ENCODE results near the gene CAPZB. TPM values are rescaled to one million over a fixed set of nuclear protein-coding genes. Genes with fewer than 3 reads are reported as not detected.

The CAPZB gene
- total RNA-seq, 1 experiment from 2014 or later = 491 TPM

DNA sequence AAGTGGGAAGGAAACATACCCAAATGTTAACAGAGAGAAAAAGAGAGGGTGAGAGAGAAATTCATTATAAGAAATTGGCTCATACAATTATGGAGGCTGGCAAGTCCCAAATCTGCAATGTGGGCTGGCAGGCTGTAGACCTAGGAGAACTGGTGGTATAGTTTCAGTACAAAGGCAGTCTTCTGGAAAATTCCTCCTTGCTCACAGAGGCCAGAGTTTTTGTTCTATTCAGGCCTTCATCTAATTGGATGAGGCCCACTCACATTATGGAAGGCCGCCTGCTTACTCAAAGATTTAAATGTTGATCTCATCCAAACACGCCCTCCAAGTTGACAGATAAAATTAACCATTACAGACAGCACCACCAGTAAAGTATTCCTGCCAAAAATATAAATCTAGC lies 36.1 kb upstream of the CAPZB start:
- no TSS peak for BruUV-seq (replicated peaks)
- Histone ChIP-seq H3K36me3 (ENCODE audit: control insufficient read depth, insufficient read depth, low read length) (no peaks in the 10 kb centered on the region), H3K4me3 (ENCODE audit: low read depth in 2 of 2, low read length in 2 of 2) (no peak overlapping the region), H3K9me3 (ENCODE audit: control insufficient read depth, insufficient read depth, low read depth, low read length) (no peaks in the 10 kb centered on the region), H3K27me3 (ENCODE audit: control insufficient read depth, insufficient read depth, low read length) (no peaks in the 10 kb centered on the region), H3K4me1 (ENCODE audit: control insufficient read depth, insufficient read depth, low read length) (no peaks in the 10 kb centered on the region), H3K27ac (ENCODE audit: low read length) (no peak overlapping the region)
- no peak for ATAC-seq
- no peak for DNase-seq (ENCODE audit: low read depth, low spot score)
- ChIA-PET POLR2A (no interaction called here), CTCF (no interaction called here)
- intact Hi-C loops (cut with micrococcal nuclease; ENCODE audit: unreplicated experiment) = no loop called here
- TF ChIP-seq, protein P1, sequence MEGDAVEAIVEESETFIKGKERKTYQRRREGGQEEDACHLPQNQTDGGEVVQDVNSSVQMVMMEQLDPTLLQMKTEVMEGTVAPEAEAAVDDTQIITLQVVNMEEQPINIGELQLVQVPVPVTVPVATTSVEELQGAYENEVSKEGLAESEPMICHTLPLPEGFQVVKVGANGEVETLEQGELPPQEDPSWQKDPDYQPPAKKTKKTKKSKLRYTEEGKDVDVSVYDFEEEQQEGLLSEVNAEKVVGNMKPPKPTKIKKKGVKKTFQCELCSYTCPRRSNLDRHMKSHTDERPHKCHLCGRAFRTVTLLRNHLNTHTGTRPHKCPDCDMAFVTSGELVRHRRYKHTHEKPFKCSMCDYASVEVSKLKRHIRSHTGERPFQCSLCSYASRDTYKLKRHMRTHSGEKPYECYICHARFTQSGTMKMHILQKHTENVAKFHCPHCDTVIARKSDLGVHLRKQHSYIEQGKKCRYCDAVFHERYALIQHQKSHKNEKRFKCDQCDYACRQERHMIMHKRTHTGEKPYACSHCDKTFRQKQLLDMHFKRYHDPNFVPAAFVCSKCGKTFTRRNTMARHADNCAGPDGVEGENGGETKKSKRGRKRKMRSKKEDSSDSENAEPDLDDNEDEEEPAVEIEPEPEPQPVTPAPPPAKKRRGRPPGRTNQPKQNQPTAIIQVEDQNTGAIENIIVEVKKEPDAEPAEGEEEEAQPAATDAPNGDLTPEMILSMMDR (IDR thresholded peaks at IDR 0.05) = no peak
- TF ChIP-seq SIN3A (IDR thresholded peaks at IDR 0.05; ENCODE audit: borderline replicate concordance, insufficient read depth, low read depth, low read length) (no peak), TCF7L2 (IDR thresholded peaks at IDR 0.05; ENCODE audit: low read depth, low read length) (no peak), POLR2AphosphoS5 (IDR thresholded peaks at IDR 0.05; ENCODE audit: low read depth, low read length) (no peak)
- TF ChIP-seq, protein P2, sequence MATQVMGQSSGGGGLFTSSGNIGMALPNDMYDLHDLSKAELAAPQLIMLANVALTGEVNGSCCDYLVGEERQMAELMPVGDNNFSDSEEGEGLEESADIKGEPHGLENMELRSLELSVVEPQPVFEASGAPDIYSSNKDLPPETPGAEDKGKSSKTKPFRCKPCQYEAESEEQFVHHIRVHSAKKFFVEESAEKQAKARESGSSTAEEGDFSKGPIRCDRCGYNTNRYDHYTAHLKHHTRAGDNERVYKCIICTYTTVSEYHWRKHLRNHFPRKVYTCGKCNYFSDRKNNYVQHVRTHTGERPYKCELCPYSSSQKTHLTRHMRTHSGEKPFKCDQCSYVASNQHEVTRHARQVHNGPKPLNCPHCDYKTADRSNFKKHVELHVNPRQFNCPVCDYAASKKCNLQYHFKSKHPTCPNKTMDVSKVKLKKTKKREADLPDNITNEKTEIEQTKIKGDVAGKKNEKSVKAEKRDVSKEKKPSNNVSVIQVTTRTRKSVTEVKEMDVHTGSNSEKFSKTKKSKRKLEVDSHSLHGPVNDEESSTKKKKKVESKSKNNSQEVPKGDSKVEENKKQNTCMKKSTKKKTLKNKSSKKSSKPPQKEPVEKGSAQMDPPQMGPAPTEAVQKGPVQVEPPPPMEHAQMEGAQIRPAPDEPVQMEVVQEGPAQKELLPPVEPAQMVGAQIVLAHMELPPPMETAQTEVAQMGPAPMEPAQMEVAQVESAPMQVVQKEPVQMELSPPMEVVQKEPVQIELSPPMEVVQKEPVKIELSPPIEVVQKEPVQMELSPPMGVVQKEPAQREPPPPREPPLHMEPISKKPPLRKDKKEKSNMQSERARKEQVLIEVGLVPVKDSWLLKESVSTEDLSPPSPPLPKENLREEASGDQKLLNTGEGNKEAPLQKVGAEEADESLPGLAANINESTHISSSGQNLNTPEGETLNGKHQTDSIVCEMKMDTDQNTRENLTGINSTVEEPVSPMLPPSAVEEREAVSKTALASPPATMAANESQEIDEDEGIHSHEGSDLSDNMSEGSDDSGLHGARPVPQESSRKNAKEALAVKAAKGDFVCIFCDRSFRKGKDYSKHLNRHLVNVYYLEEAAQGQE (IDR thresholded peaks at IDR 0.05; ENCODE audit: insufficient read depth in 1 of 2, low read depth in 2 of 2, low read length in 1 of 2) = no peak
- in situ Hi-C loops (cut with HindIII; ENCODE audit: low pct_unique_long_range_greater_than_20kb, low sequenced_read_pairs) = no loop called here

DNA sequence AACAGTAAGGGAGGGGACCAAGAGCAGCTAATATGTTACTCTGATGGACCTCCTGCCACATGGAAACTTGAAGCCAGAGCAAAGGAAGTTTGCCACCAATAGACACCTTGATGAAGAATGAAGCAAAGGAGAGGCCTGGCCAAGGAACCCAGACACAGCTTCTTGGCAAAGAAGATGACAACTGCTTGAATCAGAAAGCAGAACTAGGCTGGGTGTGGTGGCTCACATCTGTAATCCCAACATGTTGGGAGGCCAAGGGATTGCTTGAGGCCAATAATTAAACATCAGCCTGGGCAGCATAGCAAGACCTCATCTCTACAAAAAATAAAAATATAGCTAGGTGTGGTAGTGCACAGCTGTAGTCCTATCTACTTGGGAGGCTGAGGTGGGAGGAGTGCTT lies 31.7 kb upstream of the CAPZB start:
- Histone ChIP-seq H3K4me1 (ENCODE audit: control insufficient read depth, insufficient read depth, low read length) (no peaks in the 10 kb centered on the region), H3K9me3 (ENCODE audit: control insufficient read depth, insufficient read depth, low read depth, low read length) (no peaks in the 10 kb centered on the region), H3K36me3 (ENCODE audit: control insufficient read depth, insufficient read depth, low read length) (no peaks in the 10 kb centered on the region), H3K27ac (ENCODE audit: low read length) (no peak overlapping the region), H3K27me3 (ENCODE audit: control insufficient read depth, insufficient read depth, low read length) (no peaks in the 10 kb centered on the region), H3K4me3 (ENCODE audit: low read depth in 2 of 2, low read length in 2 of 2) (no peak overlapping the region)
- CTCF ChIA-PET = no interaction called here
- no TSS peak for BruUV-seq (replicated peaks)
- in situ Hi-C loops (cut with HindIII; ENCODE audit: low pct_unique_long_range_greater_than_20kb, low sequenced_read_pairs) (no loop called here), intact Hi-C loops (cut with micrococcal nuclease; ENCODE audit: unreplicated experiment) (no loop called here)
- POLR2A ChIA-PET = interaction anchor here (0.6 kb wide), 1 partner anchor 134 kb away, joined by 10 read pairs; no protein-coding TSS in a partner anchor
- TF ChIP-seq, protein P1 (IDR thresholded peaks at IDR 0.05) = no peak
- TF ChIP-seq, protein P2 (IDR thresholded peaks at IDR 0.05; ENCODE audit: insufficient read depth in 1 of 2, low read depth in 2 of 2, low read length in 1 of 2) = no peak
- TF ChIP-seq SIN3A (IDR thresholded peaks at IDR 0.05; ENCODE audit: borderline replicate concordance, insufficient read depth, low read depth, low read length) = no peak
- no peak for TF ChIP-seq TCF7L2 (IDR thresholded peaks at IDR 0.05; ENCODE audit: low read depth, low read length)
- no peak for TF ChIP-seq POLR2AphosphoS5 (IDR thresholded peaks at IDR 0.05; ENCODE audit: low read depth, low read length)
- no peak for ATAC-seq
- DNase-seq (ENCODE audit: low read depth, low spot score) = no peak
